Omental fat pad (tissue), 4 donors: ENCODE data around the gene GJB6. TPM values are rescaled to one million over a fixed set of nuclear protein-coding genes. Genes with fewer than 3 reads are reported as not detected.
A peak's percentile ranks its signal among the peaks of the same experiment; 100 is the strongest.
"Not testable (repeated sequence)": the region's sequence is repeated elsewhere in the genome, so short reads cannot be mapped to it uniquely, and the experiment has no call there.

Experiments used
- ATAC-seq: fragments of 150-250 bp; one replicate; pipeline ENCODE4 v1.9.1; 2016; ENCODE audit warnings: mild to moderate bottlenecking, moderate library complexity; ENCODE audit not compliant: low FRiP score
- DNase-seq: peaks from one replicate; pipeline ENCODE4 v3.0.0-alpha.2; 2019; ENCODE audit warnings: low spot score
- CTCF ChIP-seq, 3 donors: fragments of 450-650 bp; IDR thresholded peaks; one replicate each; pipeline ENCODE4 v1.5.1; 2016 to 2017; ENCODE audit warnings: antibody characterized with exemption in 3 of 3, mild to moderate bottlenecking in 3 of 3, moderate library complexity in 2 of 3
- total RNA-seq, 4 donors: library from RNA; depleted of rRNA; stranded (reverse); fragments of >200 nt; gene quantifications; one replicate each; pipeline ENCODE4 v1.1.0, GENCODE V29; 2016

Gene GJB6
- total RNA-seq: not detected

DNA sequence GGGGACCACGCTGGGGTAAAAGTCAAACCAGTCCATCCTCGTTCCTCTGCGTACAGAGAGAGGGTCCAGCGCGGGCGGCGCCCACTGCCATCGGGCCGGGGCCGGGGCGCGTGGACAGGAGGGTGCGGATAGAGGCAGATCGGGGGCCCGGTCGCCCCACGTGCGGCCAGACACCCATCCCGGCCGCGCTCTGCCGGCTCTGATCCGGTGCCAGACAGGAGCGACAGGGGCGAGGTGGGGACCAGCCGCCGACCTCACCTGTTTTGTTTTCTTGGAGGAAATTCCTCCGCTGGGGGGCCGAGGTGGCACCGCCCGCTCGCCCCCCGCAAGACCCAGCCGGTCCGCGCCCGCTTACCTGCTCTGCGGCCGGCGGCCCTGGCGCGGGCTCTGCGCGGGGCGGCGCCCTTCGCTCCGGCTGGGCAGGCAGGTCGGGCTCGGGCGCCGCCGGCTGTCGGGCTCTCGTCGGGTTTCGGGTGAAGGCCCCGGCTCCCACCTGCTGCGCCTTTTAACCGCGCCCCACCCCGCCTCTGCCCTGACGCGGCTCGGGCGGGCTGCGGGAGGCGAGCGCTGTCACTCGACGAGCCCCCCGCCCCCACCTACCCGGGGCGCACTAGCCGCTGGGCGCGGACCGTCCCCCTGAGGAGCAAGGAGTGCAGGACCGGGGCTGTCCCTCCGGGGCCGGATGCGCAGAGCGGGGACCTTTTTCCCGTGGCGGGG, at the start of gene GJB6:
Gene GJB6, minus strand, starts transcription at position 481 of the 717 bp plus-strand sequence. CDS start 8,839 bp downstream, outside the sequence.
- ATAC-seq: peak; percentile 34

DNA sequence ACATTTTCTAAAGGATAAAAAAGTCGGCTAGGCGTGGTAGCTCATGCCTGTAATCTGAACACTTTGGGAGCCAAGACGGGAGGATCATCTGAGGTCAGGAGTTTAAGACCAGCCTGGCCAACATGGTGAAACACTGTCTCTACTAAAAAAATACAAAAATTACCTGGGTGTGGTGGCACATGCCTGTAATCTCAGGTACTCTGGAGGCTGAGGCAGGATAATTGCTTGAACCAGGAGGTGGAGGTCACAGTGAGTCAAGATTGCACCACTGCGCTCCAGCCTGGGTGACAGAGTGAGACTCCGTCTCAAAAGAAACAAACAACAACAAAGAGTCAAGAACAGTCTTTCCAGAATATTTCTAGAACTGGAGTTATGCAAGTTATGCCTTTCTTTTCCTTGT, 44.8 kb upstream of the GJB6 start:
- not testable (repeated sequence) for ATAC-seq, DNase-seq

More for the DNA sequence above, at the start of gene GJB6:
- TF ChIP-seq CTCF (IDR thresholded peaks at IDR 0.05): no peak
- DNase-seq: no peak

DNA sequence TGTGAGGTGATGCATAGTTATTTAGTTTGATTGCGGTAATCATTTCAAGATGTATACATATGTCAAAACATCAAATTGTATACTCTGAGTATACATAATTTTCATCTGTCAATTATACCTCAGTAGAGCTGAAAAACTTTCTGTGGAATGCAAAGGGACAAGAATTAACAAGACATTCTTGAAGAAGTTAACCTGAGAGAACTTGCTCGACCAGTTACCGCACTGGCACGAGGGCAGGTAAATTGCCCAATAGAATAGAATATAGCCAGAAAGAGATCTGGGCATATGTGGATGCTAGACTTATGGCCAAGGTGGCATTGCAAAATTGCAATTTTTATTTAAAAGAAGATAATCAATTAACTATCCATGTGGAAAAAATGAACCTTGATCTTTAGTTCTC, 42.3 kb upstream of the GJB6 start:
- ATAC-seq (no peak), DNase-seq (no peak)
- TF ChIP-seq CTCF (IDR thresholded peaks at IDR 0.05): no peak

DNA sequence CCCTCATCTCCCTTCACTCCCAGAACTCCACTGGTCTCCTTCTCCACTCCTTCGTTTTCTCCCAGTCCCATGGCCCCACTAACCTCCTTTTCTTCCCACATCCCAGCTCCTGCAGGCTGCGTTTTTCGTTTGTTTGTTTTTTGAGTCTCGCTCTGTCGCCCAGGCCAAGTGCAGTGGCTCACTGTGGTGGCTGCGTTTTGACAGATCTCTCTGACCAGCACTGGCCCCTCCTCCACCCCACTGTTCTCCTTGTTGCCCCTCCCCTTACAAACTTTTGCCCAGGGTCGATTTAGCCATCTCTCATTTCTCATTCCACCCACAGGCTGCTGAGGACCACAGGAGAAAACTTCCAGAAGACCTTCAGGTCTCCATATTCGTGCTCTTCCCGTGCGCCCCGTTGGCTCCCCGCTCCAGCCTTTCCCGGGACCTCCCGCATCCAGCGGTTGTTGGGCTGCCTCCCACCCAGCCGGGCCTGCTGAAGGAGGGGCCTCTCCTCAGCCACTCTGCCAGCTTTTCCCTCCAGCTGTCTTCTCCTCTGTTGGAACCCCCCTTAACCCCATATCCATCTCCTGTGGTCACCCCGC, 40.6 kb upstream of the GJB6 start:
- no peak for TF ChIP-seq CTCF (IDR thresholded peaks at IDR 0.05)
- DNase-seq (no peak), ATAC-seq (no peak)

- TF ChIP-seq CTCF (IDR thresholded peaks at IDR 0.05): no peak
- no peak for ATAC-seq
- no peak for DNase-seq
Measured at GRCh38 chr13:20272104-20272503, 40.0 kb upstream of the GJB6 start.

GRCh38 chr13:20271441-20271840, 39.3 kb upstream of the GJB6 start:
- TF ChIP-seq CTCF (IDR thresholded peaks at IDR 0.05): no peak
- ATAC-seq (no peak), DNase-seq (no peak)

DNA sequence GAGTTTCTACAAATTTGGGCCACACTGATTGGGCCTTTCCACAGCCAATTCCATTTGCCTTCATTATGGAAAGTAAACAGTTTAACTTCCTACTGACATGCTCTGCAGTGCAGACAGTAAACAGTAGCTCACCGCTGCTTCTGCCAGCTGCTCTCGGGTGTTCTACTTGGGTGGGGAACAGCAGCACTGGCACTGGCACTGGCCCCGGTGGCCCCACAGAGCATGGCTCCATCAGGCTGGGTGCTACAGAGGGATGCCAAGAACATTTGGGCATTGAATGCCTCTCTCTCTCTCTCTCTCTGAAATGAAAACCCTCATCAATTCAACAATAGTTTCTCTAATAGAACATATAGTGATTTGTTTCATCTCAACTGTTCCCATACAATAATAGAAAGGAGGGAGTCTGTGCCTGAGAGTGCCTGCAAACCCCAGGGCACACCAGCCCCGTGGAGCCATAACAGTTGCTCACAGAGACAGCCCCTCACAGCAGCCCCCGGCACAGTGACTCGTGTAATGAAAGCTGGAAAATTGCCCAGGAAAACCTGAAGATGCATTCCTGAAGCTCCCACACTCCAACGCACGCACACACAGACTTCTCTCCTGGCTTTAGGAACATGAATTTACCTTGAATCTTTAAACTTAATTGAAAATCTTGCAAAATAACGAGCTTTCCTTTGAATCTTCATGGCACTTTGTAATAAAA, 38.2 kb upstream of the GJB6 start:
- no peak for DNase-seq
- no peak for ATAC-seq
- TF ChIP-seq CTCF (IDR thresholded peaks at IDR 0.05): no peak
